Measurements from ENCODE around the gene CNTN6. TPM values are rescaled to one million over a fixed set of nuclear protein-coding genes. Genes with fewer than 3 reads are reported as not detected.
"Not testable (repeated sequence)": the region's sequence is repeated elsewhere in the genome, so short reads cannot be mapped to it uniquely, and the experiment has no call there.

Gene CNTN6
- total RNA-seq, 1 donor from 2014 or later = not detected

GRCh38 chr3:1287815-1288214 is 195.0 kb downstream of the CNTN6 start:
- no peak for DNase-seq (ENCODE audit: low spot score)

DNA sequence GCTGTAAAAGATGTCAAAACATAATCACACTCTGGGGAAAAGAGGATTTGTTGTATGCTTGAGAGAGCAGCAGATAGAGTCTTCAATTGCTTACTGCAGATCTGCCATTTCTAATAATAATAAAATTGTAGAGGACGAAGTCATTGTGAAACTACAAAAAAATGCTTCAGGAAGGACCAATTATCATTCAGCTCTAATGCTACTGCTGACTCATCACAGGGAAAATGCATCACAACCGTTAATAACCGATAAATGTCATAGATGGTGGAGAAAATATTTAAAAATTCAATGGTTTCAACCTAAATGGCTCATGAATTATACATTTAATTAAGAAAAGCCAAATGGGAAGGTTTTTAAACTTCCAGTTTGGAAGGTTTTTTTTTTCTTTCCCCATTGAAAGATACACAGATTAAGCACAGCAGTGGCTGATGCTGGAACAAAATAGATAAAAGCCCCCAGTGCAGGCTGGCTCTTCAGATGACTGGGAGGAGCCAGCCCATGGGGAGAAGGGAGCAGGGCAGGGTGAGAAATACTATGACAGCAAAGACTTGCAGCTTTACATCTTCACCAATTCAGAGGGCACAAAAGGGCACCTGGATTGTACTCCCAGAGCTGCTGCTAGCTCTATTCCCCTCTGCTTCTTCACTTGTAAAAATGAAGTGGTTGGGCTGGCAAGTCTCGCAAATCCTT is 196.1 kb downstream of the CNTN6 start:
- DNase-seq (ENCODE audit: low spot score) = no peak

- no peak for DNase-seq (ENCODE audit: low spot score)
Observed at GRCh38 chr3:1292571-1293071, 199.8 kb downstream of the CNTN6 start.

- DNase-seq (ENCODE audit: low spot score) = no peak
Observed at GRCh38 chr3:1294586-1294985, 201.8 kb downstream of the CNTN6 start.

DNA sequence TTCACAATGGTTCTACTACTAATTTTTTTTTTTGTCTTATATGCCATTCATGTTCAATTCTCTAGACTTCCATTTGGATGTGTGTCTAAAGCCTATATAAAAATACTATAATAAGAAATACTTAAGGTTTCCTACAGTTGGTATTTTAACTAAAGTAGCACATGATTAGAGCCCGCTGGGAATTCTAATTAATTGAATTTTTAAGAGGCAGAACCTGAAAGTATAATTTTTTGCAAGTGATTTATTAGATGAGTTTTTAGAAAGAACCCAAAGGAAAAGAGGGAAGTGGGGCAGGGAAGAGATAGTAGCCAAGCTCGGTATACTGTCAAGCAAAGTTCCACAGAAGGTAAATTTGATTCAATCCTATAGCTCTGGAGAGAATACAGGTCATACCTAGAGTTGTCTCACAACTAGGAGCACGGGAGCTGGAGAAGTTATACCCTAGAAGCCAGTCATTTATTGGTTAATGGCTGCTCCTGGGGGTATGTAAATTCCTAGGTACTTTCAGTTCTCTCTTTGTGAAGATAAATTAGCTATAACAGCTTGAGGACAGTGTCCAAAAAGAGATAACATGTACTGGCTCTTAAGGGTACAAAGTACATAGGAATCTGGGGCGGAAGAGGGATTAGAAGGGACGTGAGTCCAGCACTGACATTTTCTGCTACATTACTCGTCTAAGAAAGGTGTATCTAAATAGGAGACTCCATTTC is 225.6 kb downstream of the CNTN6 start:
- no peak for DNase-seq (ENCODE audit: low spot score)

DNA sequence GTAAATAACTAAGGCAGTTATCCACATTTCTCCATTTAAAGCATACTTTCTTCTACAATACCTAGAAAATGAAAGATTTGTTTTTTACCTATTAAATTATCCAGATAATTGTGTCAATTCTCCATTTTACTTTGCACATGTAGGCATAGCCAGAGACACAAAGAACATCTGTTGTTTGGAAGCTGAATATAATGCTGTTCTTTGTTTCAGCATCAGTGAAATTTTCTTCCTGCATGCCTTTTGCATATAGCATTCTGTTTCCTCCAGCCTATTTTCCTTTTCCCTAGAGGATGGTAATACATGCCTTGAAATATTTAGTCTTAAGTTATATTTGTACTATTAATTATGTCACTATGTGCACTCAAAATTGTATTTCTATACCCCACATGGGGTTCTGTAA is 233.7 kb downstream of the CNTN6 start:
- DNase-seq (ENCODE audit: low spot score) = no peak

GRCh38 chr3:1330107-1330506 is 237.3 kb downstream of the CNTN6 start:
- no peak for DNase-seq (ENCODE audit: low spot score)

DNA sequence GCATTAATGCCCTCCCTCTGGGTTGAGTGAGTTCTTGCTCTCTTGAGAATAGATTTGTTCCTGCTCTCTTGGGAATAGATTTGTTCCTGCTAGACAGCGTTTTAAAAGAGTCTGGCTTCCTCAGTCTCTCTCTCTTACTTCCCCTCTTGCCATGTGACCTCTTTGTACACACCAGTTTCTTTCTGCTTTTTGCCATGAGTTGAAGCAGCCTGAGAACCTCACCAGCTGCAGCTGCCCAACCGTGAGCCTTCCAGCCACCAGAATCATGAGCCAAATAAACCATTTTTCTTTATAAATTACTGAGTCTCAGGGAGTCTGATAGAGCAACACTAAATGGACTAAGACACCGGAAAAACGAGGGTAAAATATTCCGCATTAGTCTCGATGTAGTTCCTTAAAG is 253.6 kb downstream of the CNTN6 start:
- no peak for DNase-seq (ENCODE audit: low spot score)

GRCh38 chr3:1348547-1348946 is 255.7 kb downstream of the CNTN6 start:
- DNase-seq (ENCODE audit: low spot score) = no peak

DNA sequence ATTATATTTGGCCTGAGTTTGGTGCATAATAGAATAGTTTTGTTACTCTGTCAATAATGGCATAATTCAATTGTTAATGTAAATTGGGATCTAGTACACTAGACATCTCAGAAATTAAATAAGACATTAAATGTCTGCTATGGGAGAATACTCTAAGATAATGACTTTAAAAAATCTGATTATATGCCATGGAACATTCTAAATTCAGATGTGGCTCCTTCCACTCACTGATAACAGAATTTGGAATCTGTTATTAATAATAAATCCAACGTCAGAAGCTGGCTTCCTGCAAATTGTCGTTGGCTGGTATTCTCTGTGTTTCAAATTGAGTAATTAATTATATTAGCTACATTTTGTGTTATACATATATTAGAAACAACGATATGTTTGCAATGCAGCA is 258.1 kb downstream of the CNTN6 start:
- no peak for DNase-seq (ENCODE audit: low spot score)

- no peak for DNase-seq (ENCODE audit: low spot score)
Observed at GRCh38 chr3:1355691-1356090, 262.9 kb downstream of the CNTN6 start.

- no peak for DNase-seq (ENCODE audit: low spot score)
Observed at GRCh38 chr3:1356101-1356500, 263.3 kb downstream of the CNTN6 start.

DNA sequence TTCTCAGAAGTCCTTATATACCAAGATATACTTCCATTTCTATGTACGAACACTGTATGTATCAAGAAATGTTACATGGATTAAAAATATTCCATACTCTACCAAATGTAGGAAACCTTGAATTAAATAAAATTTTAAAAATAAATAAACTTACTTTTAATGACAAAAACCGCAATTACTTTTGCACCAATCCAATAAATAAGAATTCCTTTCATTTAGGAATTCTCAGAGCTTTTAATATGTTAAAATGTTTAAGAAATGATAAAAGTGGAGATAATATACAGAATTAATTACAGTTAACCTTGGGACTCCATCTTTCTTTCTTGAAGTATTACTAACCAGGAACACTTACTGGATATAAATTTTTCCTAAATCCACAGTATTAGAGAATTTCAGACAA is 272.7 kb downstream of the CNTN6 start:
- no peak for DNase-seq (ENCODE audit: low spot score)

DNA sequence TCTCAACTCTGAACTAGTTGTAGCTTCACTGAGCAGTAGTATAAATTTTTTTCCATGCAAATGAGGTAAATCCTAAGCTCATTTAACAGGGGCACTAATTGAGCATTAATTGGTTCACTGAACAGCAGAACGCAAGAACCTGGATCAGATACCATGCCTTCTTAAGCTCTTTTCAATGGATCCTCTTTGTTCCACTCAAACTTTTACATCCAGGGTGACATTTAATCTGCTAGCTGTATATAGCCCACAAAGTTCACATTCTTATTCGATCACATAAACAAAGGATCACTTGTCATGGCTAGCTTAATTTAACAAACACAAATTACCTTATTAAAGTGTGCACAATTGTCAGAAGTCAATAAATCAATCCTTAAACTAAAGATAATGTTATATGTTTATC is 281.6 kb downstream of the CNTN6 start:
- no peak for DNase-seq (ENCODE audit: low spot score)

DNA sequence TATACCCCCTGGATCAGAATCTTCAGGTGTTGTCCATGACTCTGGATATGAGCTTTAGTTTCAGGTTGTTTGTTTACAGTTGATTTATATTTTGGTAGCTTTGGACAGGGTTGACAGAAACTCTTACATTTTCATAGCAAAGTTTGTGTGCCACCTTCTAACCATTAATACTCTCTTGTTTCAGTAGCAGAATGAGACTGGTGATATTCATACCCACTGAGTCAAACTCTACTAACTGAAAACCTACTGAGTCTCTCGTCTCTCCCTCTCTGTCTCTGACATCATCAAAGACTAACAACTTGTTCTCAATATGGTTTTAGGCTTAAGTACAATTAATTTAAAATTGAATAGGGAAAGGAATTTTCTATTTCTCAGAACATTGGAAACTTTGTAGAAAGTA is 282.3 kb downstream of the CNTN6 start:
- no peak for DNase-seq (ENCODE audit: low spot score)

GRCh38 chr3:1380926-1381646 is 288.3 kb downstream of the CNTN6 start:
- no peak for DNase-seq (ENCODE audit: low spot score)

DNA sequence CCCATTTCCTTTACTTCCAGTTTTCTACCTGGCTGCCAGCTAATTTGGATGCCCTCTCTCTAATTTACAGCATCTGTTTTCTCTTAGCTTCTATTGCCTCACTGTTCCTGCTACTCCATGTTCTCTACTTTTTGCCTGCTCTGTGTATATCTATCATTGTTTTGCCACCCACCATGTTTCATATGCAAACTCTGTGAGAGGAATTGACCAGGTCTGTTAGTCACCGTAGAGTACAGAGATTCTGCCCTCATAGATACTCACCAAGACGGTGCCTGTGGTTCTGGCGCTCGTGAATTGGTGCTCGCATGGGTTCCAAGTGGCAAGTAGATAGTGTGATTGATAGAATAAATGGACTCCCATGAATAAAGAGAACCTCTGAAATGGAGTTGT is 288.8 kb downstream of the CNTN6 start:
- DNase-seq (ENCODE audit: low spot score) = no peak

DNA sequence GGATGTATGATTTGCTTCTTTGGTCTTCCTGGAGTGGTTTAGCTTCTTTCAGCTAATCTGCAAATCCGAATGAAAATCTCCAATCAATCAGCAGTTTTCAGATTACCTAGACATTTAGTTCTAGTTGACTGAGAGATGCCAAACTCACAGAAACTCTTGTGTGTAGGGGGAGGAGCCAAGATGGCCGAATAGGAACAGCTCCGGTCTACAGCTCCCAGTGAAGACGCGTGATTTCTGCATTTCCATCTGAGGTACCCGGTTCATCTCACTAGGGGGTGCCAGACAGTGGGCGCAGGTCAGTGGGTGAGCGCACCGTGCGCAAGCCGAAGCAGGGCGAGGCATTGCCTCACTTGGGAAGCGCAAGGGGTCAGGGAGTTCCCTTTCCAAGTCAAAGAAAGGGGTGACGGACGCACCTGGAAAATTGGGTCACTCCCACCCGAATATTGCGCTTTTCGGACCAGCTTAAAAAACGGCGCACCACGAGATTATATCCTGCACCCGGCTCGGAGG is 294.6 kb downstream of the CNTN6 start:
- DNase-seq (ENCODE audit: low spot score) = not testable (repeated sequence)

DNA sequence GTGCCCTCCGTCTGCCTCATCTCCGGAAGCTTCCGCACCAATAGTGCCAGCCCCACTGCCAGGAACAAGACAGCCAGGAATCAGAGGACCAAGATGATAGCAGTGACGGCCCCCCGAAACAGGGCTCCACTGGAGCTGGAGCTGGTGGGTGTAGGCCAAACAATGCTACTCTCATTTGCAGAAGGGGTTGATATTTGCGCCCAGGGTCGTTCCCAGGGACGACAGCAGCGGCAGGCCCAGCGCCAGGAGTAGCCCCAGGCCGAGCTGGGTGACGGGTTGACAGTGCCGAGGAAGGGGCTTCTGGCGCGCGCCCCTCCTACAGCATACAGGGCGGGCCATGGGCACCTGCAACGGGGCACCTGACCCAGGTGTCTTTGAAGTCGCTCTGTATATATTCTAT is 301.4 kb downstream of the CNTN6 start:
- DNase-seq (ENCODE audit: low spot score) = no peak

- no peak for DNase-seq (ENCODE audit: low spot score)
Observed at GRCh38 chr3:1400571-1400970, 307.7 kb downstream of the CNTN6 start.

DNA sequence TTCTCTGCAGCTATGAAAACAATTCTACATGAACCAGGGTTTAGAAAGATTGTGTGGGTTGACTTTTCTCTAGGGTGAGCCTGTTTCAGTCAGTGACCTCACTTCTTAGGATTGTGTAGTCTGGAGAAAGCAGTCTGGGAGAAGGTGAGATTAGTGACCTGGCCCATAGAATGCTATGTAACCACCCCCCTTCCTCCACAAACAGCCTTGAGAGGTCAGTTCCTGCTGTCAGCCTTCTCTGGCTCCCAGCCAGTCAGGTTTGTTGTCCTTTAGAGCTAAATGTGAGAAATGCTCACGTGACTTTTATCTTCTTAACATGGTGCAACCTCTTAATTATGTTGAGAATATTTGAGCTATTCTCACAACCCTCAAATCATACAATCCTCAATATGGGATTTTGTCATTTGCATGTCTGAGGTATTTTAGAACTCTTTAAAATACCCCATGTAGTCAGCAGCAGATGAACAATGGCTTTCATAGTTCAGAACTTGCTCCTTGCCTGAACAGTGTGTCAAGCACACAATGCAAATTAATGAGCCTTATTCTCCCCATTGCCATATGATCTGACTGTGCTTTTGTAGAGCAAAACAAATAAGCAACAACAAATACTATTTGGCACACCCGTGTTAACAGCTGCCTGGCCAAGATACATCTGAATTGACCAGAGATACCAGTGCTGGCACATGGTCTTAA is 311.6 kb downstream of the CNTN6 start:
- DNase-seq (ENCODE audit: low spot score) = peak; percentile 41

DNA sequence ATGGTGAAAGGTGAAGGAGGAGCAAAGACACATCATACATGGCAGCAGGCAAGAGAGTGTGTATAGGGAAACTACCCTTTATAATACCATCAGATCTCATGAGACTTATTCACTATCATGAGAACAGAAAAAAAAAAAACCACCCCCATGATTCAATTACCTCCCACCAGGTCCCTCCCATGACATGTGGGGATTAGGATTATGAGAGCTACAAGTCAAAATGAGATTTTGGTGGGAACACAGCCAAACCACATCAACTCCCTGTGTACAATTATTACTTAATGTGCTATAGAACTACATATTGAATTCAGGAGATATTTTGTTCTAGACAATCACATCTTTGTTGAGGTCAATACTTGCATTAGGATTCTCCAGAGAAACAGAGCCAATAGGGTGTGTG is 313.4 kb downstream of the CNTN6 start:
- DNase-seq (ENCODE audit: low spot score) = no peak
